ENCODE results near the gene QSER1.

The QSER1 gene

GRCh38 chr11:33013755-33014154, 121.1 kb downstream of the QSER1 start:
- DNase-seq (ENCODE audit: low read depth in 1 of 2, low spot score in 1 of 2), result no peak
- no peak for TF ChIP-seq CTCF (IDR thresholded peaks at IDR 0.05; ENCODE audit: insufficient read depth, low read length)
- TF ChIP-seq SPI1 (IDR thresholded peaks at IDR 0.05; ENCODE audit: borderline replicate concordance, low read depth), result no peak
- no peak for TF ChIP-seq POLR2AphosphoS5 (IDR thresholded peaks at IDR 0.05; ENCODE audit: low read depth)
- TF ChIP-seq REST (IDR thresholded peaks at IDR 0.05; ENCODE audit: insufficient replicate concordance, low read depth), result no peak
- no peak for TF ChIP-seq GABPA (IDR thresholded peaks at IDR 0.05; ENCODE audit: low read depth)

DNA sequence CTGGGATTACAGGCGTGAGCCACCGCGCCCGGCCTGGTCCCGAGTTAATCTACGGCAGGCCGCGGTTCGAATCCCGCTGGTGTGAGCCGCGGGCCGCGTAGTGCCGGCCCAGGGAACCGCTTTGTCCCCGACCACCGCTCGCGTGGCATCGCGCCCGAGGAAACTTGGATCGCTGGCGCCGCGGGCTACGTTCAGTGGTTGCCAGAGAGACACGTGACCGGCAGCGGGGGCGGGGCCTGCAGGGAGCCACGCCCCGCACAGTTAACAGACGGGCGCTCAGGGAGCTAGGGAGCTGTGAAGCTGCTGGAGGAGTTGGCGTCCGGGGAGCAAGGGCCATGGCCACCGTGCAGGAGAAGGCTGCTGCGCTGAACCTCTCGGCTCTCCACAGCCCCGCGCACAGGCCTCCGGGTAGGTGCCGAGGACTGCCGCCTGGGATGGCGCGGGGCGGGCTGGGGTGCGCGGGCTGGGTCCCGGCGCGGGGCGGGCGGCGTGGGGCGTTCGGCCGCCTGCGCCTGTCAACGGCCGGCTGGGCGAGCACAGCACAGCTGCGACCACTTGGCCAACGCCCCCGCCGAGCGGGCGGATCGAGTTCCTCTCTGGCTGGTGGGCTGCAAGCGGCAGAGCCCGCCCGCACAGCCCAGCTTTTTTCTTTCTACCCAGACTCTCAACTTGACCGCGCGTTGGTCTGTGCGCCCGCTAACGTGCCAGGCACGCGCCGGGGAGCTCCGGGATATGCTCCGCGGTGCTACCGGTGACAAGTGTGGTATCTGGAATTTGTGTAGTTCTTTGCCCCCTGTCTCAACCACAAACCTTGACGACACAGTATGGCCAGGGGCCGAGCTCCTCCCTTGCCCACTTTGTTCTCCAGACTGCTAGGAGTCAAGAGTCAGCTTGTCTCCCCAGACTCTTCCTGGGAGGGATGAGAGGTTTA, 123.3 kb downstream of the QSER1 start, which contains the start of gene DEPDC7:
TSS of gene DEPDC7 (plus strand) at position 258 of the 931 bp plus-strand sequence. CDS start at position 336, 78 bp downstream.
- H3K27ac ChIP-seq (replicated peaks), result no peak within 1 kb of the TSS
- H3K27me3 ChIP-seq (ENCODE audit: insufficient read depth, poor library complexity, severe bottlenecking), result no peaks in the 10 kb centered on the region
- TF ChIP-seq REST (IDR thresholded peaks at IDR 0.05; ENCODE audit: insufficient replicate concordance, low read depth) (no peak), CTCF (IDR thresholded peaks at IDR 0.05; ENCODE audit: insufficient read depth, low read length) (no peak), POLR2AphosphoS5 (IDR thresholded peaks at IDR 0.05; ENCODE audit: low read depth) (peak; percentile 37; the same call in 1 of the 2 replicates), GABPA (IDR thresholded peaks at IDR 0.05; ENCODE audit: low read depth) (no peak), SPI1 (IDR thresholded peaks at IDR 0.05; ENCODE audit: borderline replicate concordance, low read depth) (no peak)
- peak within 1 kb of the TSS; percentile 55 for H3K4me3 ChIP-seq (replicated peaks; ENCODE audit: insufficient read depth, low read length)
- peak; percentile 67 to 89 for DNase-seq (ENCODE audit: low read depth in 1 of 2, low spot score in 1 of 2)

More at GRCh38 chr11:33013755-33014154, 121.1 kb downstream of the QSER1 start:
- Histone ChIP-seq H3K4me3 (replicated peaks; ENCODE audit: insufficient read depth, low read length) (no peak overlapping the region), H3K27me3 (ENCODE audit: insufficient read depth, poor library complexity, severe bottlenecking) (no peaks in the 10 kb centered on the region), H3K27ac (replicated peaks) (no peak overlapping the region)

DNA sequence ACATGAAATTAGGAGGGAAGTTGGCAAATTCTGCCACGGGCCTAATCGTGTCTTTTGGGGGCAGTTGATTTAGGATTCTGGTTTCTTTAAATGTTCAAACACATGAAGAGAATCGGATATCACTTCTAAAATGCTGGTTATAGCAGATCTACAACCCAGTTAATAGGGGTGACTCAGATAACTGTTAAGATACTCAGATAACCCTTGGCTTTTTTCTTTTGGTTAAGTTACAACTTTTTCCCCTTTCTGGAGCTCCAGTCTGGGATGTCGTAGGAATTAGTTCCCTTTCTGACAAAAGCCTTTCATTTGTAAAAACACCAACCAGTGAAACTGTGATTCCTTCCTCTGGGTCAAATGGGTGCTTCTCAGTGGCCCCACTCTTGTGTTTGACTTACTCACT, 124.0 kb downstream of the QSER1 start:
- TF ChIP-seq POLR2AphosphoS5 (IDR thresholded peaks at IDR 0.05; ENCODE audit: low read depth) (no peak), SPI1 (IDR thresholded peaks at IDR 0.05; ENCODE audit: borderline replicate concordance, low read depth) (no peak), CTCF (IDR thresholded peaks at IDR 0.05; ENCODE audit: insufficient read depth, low read length) (no peak), REST (IDR thresholded peaks at IDR 0.05; ENCODE audit: insufficient replicate concordance, low read depth) (no peak), GABPA (IDR thresholded peaks at IDR 0.05; ENCODE audit: low read depth) (no peak)
- Histone ChIP-seq H3K27ac (replicated peaks) (no peak overlapping the region), H3K4me3 (replicated peaks; ENCODE audit: insufficient read depth, low read length) (peak overlapping the region; percentile 55), H3K27me3 (ENCODE audit: insufficient read depth, poor library complexity, severe bottlenecking) (no peaks in the 10 kb centered on the region)
- DNase-seq (ENCODE audit: low read depth in 1 of 2, low spot score in 1 of 2), result no peak

Measured in HL-60 (cell line).